B cell (primary cell): Measurements from ENCODE around the gene MTCL3.

Experiments used
- ATAC-seq: fragments of 200-7000 bp; cut with Tn5 transposase; one replicate; pipeline ENCODE4 v1.10.0; 2021; ENCODE audit warnings: low read depth, mild to moderate bottlenecking, moderate number of reproducible peaks, moderate library complexity
- CTCF ChIA-PET: fragments of 350-600 bp; sonication (Branson Sonifier 250); formaldehyde crosslinking; loops from one replicate; lab custom pipeline; 2021; ENCODE audit warnings: antibody characterized with exemption, inconsistent platforms; lab: Charles Lee
- POLR2A ChIA-PET: fragments of 350-600 bp; sonication (Branson Sonifier 250); formaldehyde crosslinking; loops from one replicate; lab custom pipeline; 2021; ENCODE audit warnings: antibody characterized with exemption; lab: Charles Lee
- DNase-seq: peaks from one replicate; pipeline ENCODE4 v3.0.0; 2013
- H2AFZ ChIP-seq: 2 replicates; pipeline ENCODE4 v1.6.1; 2012; ENCODE audit warnings: mild to moderate bottlenecking, low read depth, low read length; ENCODE audit not compliant: insufficient read depth, poor library complexity, severe bottlenecking
- H3K27ac ChIP-seq, 2 donors: 1 replicate in 1 of 2; 2 replicates in 1 of 2; pipeline ENCODE4 v1.5.1; 2012 to 2013; ENCODE audit warnings: low read length in 2 of 2, mild to moderate bottlenecking in 2 of 2, moderate library complexity in 1 of 2
- H3K27me3 ChIP-seq, 4 experiments: fragments of 200-600 bp in 1 of 4; sonication (generic) in 1 of 4; replicated peaks in 1 of 4; 1 replicate in 2 of 4; 2 replicates in 2 of 4; pipeline versions ENCODE4 v1.6.1 to v1.7.0; 2013 to 2016; ENCODE audit warnings: low read length in 3 of 4, mild to moderate bottlenecking in 2 of 4, mixed read lengths in 1 of 4, moderate library complexity in 1 of 4; ENCODE audit not compliant: insufficient read depth in 4 of 4, control insufficient read depth in 3 of 4; ENCODE audit errors: control extremely low read depth in 1 of 4
- H3K36me3 ChIP-seq, 2 experiments: replicated peaks in 1 of 2; 1 replicate in 1 of 2; 2 replicates in 1 of 2; pipeline versions ENCODE4 v1.6.1 to v1.7.1; 2013; ENCODE audit warnings: low read length in 1 of 2; ENCODE audit not compliant: insufficient read depth in 2 of 2, control insufficient read depth in 1 of 2; ENCODE audit errors: control extremely low read depth in 1 of 2, extremely low read depth in 1 of 2
- H3K4me1 ChIP-seq, 2 donors: fragments of 200-600 bp in 1 of 2; sonication (generic) in 1 of 2; 1 replicate in 1 of 2; 2 replicates in 1 of 2; pipeline versions ENCODE4 v1.5.1 to v1.6.1; 2013 to 2017; ENCODE audit warnings: low read length in 2 of 2; ENCODE audit not compliant: control insufficient read depth in 2 of 2, insufficient read depth in 2 of 2
- H3K4me2 ChIP-seq: replicated peaks from 2 replicates; pipeline ENCODE3; 2012; ENCODE audit warnings: mild to moderate bottlenecking, low read depth, low read length; ENCODE audit not compliant: poor library complexity, severe bottlenecking
- H3K4me3 ChIP-seq, 5 experiments: fragments of 200-600 bp in 1 of 5; sonication (generic) in 1 of 5; 1 replicate in 3 of 5; 2 replicates in 2 of 5; pipeline versions ENCODE4 v1.5.1 to v1.7.0; 2011 to 2016; ENCODE audit warnings: low read length in 4 of 5, mild to moderate bottlenecking in 4 of 5, low read depth in 2 of 5, control low read depth in 1 of 5, moderate library complexity in 1 of 5; ENCODE audit not compliant: insufficient read depth in 1 of 5; ENCODE audit errors: control extremely low read depth in 1 of 5, extremely low read depth in 1 of 5
- H3K79me2 ChIP-seq: fragments of 200-600 bp; sonication (generic); one replicate; pipeline ENCODE4 v1.6.0; 2016; ENCODE audit warnings: low read length; ENCODE audit not compliant: control insufficient read depth, insufficient read depth
- H3K9ac ChIP-seq: fragments of 200-600 bp; sonication (generic); 2 replicates; pipeline ENCODE4 v1.6.1; 2017; ENCODE audit warnings: mild to moderate bottlenecking, low read length, moderate library complexity
- H3K9me3 ChIP-seq, 3 donors: one replicate each; pipeline versions ENCODE4 v1.6.1 to v1.7.1; 2013; ENCODE audit warnings: low read length in 2 of 3; ENCODE audit not compliant: control insufficient read depth in 2 of 3, insufficient read depth in 1 of 3; ENCODE audit errors: control extremely low read depth in 1 of 3
- H4K20me1 ChIP-seq: 2 replicates; pipeline ENCODE4 v1.6.0; 2012; ENCODE audit warnings: mild to moderate bottlenecking, low read length; ENCODE audit not compliant: insufficient read depth, control insufficient read depth, poor library complexity, severe bottlenecking
- H3K27ac Mint-ChIP-seq: one replicate; pipeline ENCODE4 v1.8.0; 2021; ENCODE audit warnings: mixed read lengths
- H3K27me3 Mint-ChIP-seq: one replicate; pipeline ENCODE4 v1.8.0; 2021; ENCODE audit warnings: mixed read lengths
- H3K4me1 Mint-ChIP-seq: one replicate; pipeline ENCODE4 v1.8.0; 2021; ENCODE audit warnings: mixed read lengths
- H3K4me3 Mint-ChIP-seq: one replicate; pipeline ENCODE4 v1.8.0; 2021; ENCODE audit warnings: mixed read lengths
- H3K9me3 Mint-ChIP-seq: one replicate; pipeline ENCODE4 v1.8.0; 2022; ENCODE audit warnings: mixed read lengths; ENCODE audit not compliant: insufficient read depth
- CTCF ChIP-seq: fragments of 200-600 bp; IDR thresholded peaks from one replicate; pipeline ENCODE4 v1.8.0; 2022; ENCODE audit warnings: antibody characterized with exemption, mild to moderate bottlenecking
- EZH2 ChIP-seq: IDR thresholded peaks from 2 replicates; pipeline ENCODE4 v1.6.1; 2012; ENCODE audit warnings: borderline replicate concordance, low read depth, mild to moderate bottlenecking, moderate library complexity, low read length; ENCODE audit not compliant: insufficient read depth, poor library complexity, severe bottlenecking
- WGBS: methylation state at CpG from one replicate; pipeline ENCODE4 v1.1.5; 2013; ENCODE audit warnings: missing lambda C conversion rate; ENCODE audit not compliant: insufficient coverage; 5-methylcytosine and 5-hydroxymethylcytosine counted together
- intact Hi-C: fragments of 100-400 bp; cut with micrococcal nuclease; formaldehyde crosslinking; loops from one replicate; pipeline ENCODE4 v1.10.0; 2022

The MTCL3 gene

DNA sequence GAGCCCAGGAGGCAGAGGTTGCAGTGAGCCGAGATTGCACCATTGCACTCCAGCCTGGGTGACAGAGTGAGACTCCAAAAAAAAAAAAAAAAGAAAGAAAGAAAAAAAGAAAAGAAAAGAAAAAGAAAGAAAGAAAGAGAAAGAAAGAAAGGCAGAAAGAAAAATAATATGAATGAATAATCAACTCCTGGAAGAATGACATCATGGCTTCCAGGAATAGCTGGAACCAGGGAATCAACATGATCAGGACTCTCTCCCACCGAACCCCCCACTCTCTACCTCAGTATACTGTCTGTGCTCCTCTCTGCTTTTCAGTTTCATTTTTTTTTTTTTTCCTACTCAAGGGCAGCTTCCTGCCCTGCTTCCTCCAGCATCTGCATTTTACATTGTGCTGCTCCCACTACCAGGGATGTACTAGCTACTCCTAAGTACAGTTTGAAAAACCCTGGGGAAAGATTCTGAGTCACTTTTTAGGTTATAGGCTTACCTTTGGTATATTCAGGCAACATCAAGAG is 19.7 kb upstream of the MTCL3 start:
- H3K4me1 Mint-ChIP-seq, result no peaks in the 10 kb centered on the region
- WGBS, result 33% methylated on average over 1 of the region's 2 CpGs
- Histone ChIP-seq H2AFZ (no peak overlapping the region), H3K4me2 (no peak overlapping the region), H3K9ac (no peak overlapping the region), H3K27ac (no peak overlapping the region), H3K4me1 (no peaks in the 10 kb centered on the region), H3K4me3 (no peak overlapping the region), H3K36me3 (no peaks in the 10 kb centered on the region), H3K27me3 (peaks cover 0 to 5% (median 0%) of the 10 kb centered on the region in 4 experiments), H3K79me2 (no peaks in the 10 kb centered on the region), H3K9me3 (no peaks in the 10 kb centered on the region), H4K20me1 (no peaks in the 10 kb centered on the region)
- no peak overlapping the region for H3K27ac Mint-ChIP-seq
- no peaks in the 10 kb centered on the region for H3K9me3 Mint-ChIP-seq
- TF ChIP-seq EZH2 (no peak), CTCF (no peak)
- POLR2A ChIA-PET, result no interaction called here
- intact Hi-C loops, result loop anchor here (1.0 to 10.0 kb wide), 5 partner anchors 74 to 1542 kb away; no protein-coding TSS in a partner anchor
- no peak for ATAC-seq
- CTCF ChIA-PET, result interaction anchor here (0.7 to 6.8 kb wide), 19 partner anchors 9 to 1544 kb away, joined by 3 to 73 read pairs (median 3); no protein-coding TSS in a partner anchor
- DNase-seq, result no peak
- no peak overlapping the region for H3K4me3 Mint-ChIP-seq
- H3K27me3 Mint-ChIP-seq, result no peaks in the 10 kb centered on the region

- intact Hi-C loops, result loop anchor here (10.0 kb wide), 1 partner anchor 729 kb away; no protein-coding TSS in a partner anchor
Measured at GRCh38 chr6:127533736-127534135, 14.6 kb upstream of the MTCL3 start.

More at GRCh38 chr6:127533736-127534135, 14.6 kb upstream of the MTCL3 start:
- CTCF ChIA-PET, result no interaction called here
- Mint-ChIP-seq H3K9me3 (no peaks in the 10 kb centered on the region), H3K27me3 (peaks cover 4% of the 10 kb centered on the region), H3K4me3 (no peak overlapping the region), H3K27ac (no peak overlapping the region), H3K4me1 (no peaks in the 10 kb centered on the region)
- H3K4me2 ChIP-seq, result no peak overlapping the region
- H3K4me1 ChIP-seq, result no peaks in the 10 kb centered on the region
- H3K36me3 ChIP-seq, result no peaks in the 10 kb centered on the region
- H3K27ac ChIP-seq, result no peak overlapping the region
- DNase-seq, result no peak
- no peaks in the 10 kb centered on the region for H4K20me1 ChIP-seq
- H2AFZ ChIP-seq, result no peak overlapping the region
- no CpG with 5 or more reads among the region's 3 CpGs for WGBS
- H3K9me3 ChIP-seq, result no peaks in the 10 kb centered on the region
- no peaks in the 10 kb centered on the region for H3K79me2 ChIP-seq
- ATAC-seq, result no peak
- H3K4me3 ChIP-seq, result no peak overlapping the region
- H3K9ac ChIP-seq, result no peak overlapping the region
- POLR2A ChIA-PET, result no interaction called here
- TF ChIP-seq EZH2 (no peak), CTCF (no peak)
- H3K27me3 ChIP-seq, result peaks cover 0 to 8% (median 0%) of the 10 kb centered on the region in 4 experiments
